Measurements from ENCODE around the gene TAF1C. TPM values are rescaled to one million over a fixed set of nuclear protein-coding genes. Genes with fewer than 3 reads are reported as not detected.

TAF1C gene
- total and polyA plus RNA-seq, 2 donors from 2014 or later: 24.7 to 64.7 TPM

GRCh38 chr16:84143081-84143480 is 43.8 kb downstream of the TAF1C start:
- Histone ChIP-seq H3K4me3 (ENCODE audit: low read length in 3 of 3) (no peak overlapping the region), H3K9ac (ENCODE audit: low read length in 3 of 3) (no peak overlapping the region), H3K36me3 (ENCODE audit: control insufficient read depth in 2 of 3, insufficient read depth in 3 of 3, low read length in 3 of 3) (no peaks in the 10 kb centered on the region), H3K4me1 (ENCODE audit: control insufficient read depth in 2 of 3, insufficient read depth in 2 of 3, low read depth in 1 of 3, low read length in 3 of 3) (peaks cover 4 to 12% (median 8%) of the 10 kb centered on the region in 3 donors), H3K27me3 (ENCODE audit: control insufficient read depth, insufficient read depth, low read length) (no peaks in the 10 kb centered on the region), H3K9me3 (ENCODE audit: control insufficient read depth in 2 of 3, insufficient read depth in 1 of 3, low read length in 3 of 3) (no peaks in the 10 kb centered on the region), H3K27ac (ENCODE audit: low read depth in 2 of 2, low read length in 2 of 2) (no peak overlapping the region)
- intact Hi-C loops (cut with DNase I): no loop called here
- DNase-seq (no peak), FAIRE-seq (no peak)
- no peak for TF ChIP-seq CTCF (IDR thresholded peaks at IDR 0.05; ENCODE audit: borderline replicate concordance, extremely low read depth, insufficient read depth)

- intact Hi-C loops (cut with DNase I): no loop called here
Observed at GRCh38 chr16:84141143-84141670, 45.6 kb downstream of the TAF1C start.

GRCh38 chr16:84139628-84140258 is 47.1 kb downstream of the TAF1C start:
- Histone ChIP-seq H3K27ac (ENCODE audit: low read depth in 2 of 2, low read length in 2 of 2) (no peak overlapping the region), H3K36me3 (ENCODE audit: control insufficient read depth in 2 of 3, insufficient read depth in 3 of 3, low read length in 3 of 3) (no peaks in the 10 kb centered on the region), H3K27me3 (ENCODE audit: control insufficient read depth, insufficient read depth, low read length) (no peaks in the 10 kb centered on the region), H3K9ac (ENCODE audit: low read length in 3 of 3) (no peak overlapping the region), H3K9me3 (ENCODE audit: control insufficient read depth in 2 of 3, insufficient read depth in 1 of 3, low read length in 3 of 3) (no peaks in the 10 kb centered on the region), H3K4me1 (ENCODE audit: control insufficient read depth in 2 of 3, insufficient read depth in 2 of 3, low read depth in 1 of 3, low read length in 3 of 3) (peaks cover 4 to 9% (median 9%) of the 10 kb centered on the region in 3 donors), H3K4me3 (ENCODE audit: low read length in 3 of 3) (no peak overlapping the region)
- intact Hi-C loops (cut with DNase I): no loop called here
- no peak for FAIRE-seq
- no peak for TF ChIP-seq CTCF (IDR thresholded peaks at IDR 0.05; ENCODE audit: borderline replicate concordance, extremely low read depth, insufficient read depth)
- no peak for DNase-seq

More at GRCh38 chr16:84141143-84141670, 45.6 kb downstream of the TAF1C start:
- Histone ChIP-seq H3K9me3 (ENCODE audit: control insufficient read depth in 2 of 3, insufficient read depth in 1 of 3, low read length in 3 of 3) (no peaks in the 10 kb centered on the region), H3K4me3 (ENCODE audit: low read length in 3 of 3) (no peak overlapping the region), H3K4me1 (ENCODE audit: control insufficient read depth in 2 of 3, insufficient read depth in 2 of 3, low read depth in 1 of 3, low read length in 3 of 3) (peaks cover 4 to 12% (median 9%) of the 10 kb centered on the region in 3 donors), H3K27ac (ENCODE audit: low read depth in 2 of 2, low read length in 2 of 2) (no peak overlapping the region), H3K36me3 (ENCODE audit: control insufficient read depth in 2 of 3, insufficient read depth in 3 of 3, low read length in 3 of 3) (no peaks in the 10 kb centered on the region), H3K9ac (ENCODE audit: low read length in 3 of 3) (no peak overlapping the region), H3K27me3 (ENCODE audit: control insufficient read depth, insufficient read depth, low read length) (no peaks in the 10 kb centered on the region)
- FAIRE-seq (no peak), DNase-seq (no peak)
- TF ChIP-seq CTCF (IDR thresholded peaks at IDR 0.05; ENCODE audit: borderline replicate concordance, extremely low read depth, insufficient read depth): no peak
